ENCODE results near the gene GLI3.

- TF ChIP-seq CTCF (conservative IDR thresholded peaks at IDR 0.05 in 1 of 2, IDR thresholded peaks at IDR 0.05 in 1 of 2; ENCODE audit: low read depth in 1 of 2, low read length in 2 of 2), result no peak
- no peak for TF ChIP-seq EZH2 (IDR thresholded peaks at IDR 0.05; ENCODE audit: low read length, missing control alignments)
These were observed 320.5 kb downstream of the GLI3 start for GRCh38 chr7:41916450-41916927.

Data from fibroblast of lung (primary cell).